ENCODE data around the gene GLS2.
"Not testable (repeated sequence)": the region's sequence is repeated elsewhere in the genome, so short reads cannot be mapped to it uniquely, and the experiment has no call there.

Gene GLS2

DNA sequence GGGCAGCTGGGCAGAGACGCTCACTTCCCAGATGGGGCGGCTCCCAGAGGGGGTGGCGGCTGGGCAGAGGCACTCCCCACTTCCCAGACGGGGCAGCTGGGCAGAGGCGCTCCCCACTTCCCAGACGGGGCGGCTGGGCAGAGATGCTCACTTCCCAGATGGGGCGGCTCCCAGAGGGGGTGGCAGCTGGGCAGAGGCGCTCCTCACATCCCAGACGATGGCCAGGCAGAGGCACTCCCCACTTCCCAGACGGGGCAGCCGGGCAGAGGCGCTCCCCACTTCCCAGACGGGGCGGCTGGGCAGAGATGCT is 6.1 kb upstream of the GLS2 start:
- H3K27ac ChIP-seq; DNase-seq (ENCODE audit: low read depth, low spot score): not testable (repeated sequence)

DNA sequence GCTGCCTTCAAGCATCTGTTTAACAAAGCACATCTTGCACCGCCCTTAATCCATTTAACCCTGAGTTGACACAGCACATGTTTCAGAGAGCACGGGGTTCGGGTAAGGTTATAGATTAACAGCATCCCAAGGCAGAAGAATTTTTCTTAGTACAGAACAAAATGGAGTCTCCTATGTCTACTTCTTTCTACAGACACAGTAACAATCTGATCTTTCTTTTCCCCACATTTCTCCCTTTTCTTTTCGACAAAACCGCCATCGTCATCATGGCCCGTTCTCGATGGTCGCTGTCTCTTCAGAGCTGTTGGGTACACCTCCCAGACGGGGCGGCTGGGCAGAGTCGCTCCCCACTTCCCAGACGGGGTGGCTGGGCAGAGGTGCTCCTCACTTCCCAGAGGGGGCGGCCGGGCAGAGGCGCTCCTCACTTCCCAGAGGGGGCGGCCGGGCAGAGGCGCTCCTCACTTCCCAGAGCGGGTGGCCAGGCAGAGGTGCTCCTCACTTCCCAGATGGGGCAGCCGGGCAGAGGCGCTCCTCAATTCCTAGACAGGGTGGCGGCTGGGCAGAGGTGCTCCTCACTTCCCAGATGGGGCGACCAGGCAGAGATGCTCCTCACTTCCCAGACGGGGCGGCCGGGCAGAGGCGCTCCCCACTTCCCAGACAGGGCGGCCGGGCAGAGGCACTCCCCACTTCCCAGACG is 5.6 kb upstream of the GLS2 start:
- not testable (repeated sequence) for DNase-seq (ENCODE audit: low read depth, low spot score); H3K27ac ChIP-seq

DNA sequence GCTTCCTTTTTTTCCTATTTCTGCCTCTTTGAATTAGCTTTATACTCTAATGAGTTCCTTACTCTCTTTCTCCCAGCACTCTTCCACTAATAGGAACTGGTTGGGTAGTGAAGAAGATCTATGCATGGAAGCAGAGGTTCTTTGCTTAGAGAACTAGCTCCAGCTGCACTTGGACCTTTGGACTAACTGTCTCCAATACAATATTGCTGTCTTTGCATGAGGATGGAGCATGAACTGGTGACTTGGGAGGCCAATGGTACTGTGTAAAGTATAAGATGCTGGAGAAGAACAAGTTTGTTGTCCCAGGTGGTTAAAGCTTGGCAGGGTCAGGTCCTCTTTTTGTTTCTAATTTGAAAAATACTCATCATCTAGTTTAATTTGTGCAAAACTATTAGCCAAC is 2.4 kb upstream of the GLS2 start:
- DNase-seq (ENCODE audit: low read depth, low spot score), result no peak

DNA sequence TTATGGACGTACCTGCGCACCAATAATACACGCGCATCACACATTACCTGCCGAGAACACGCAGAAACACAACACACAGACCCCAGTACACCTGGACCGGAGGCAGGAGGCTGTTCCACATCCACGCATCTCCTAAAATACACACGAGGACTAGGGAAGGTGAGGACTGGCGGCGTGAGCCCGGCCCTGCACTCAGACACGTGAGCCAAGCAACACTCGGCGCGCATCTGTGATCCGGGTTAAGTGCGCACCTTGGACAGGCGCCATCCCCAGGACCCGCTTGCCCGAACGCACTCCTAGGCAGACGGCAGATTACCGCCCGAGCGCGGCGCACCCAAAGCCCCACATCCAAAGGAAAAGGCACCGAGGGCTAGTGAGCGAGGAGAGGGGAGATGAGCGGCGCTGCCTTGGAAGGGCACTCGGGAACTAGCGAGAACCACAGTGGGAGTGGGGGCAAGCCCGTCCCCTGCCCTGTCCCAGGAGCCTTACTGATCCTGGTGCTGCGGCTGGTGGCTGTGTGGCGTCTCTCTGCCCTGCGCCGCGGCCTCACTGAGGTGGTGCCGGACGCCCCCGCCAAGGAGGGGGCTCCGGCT is 417 bp downstream of the GLS2 start:
- DNase-seq (ENCODE audit: low read depth, low spot score), result no peak
- H3K27ac ChIP-seq, result no peak overlapping the region

More for the DNA sequence above, 2.4 kb upstream of the GLS2 start:
- no peak overlapping the region for H3K27ac ChIP-seq

DNA sequence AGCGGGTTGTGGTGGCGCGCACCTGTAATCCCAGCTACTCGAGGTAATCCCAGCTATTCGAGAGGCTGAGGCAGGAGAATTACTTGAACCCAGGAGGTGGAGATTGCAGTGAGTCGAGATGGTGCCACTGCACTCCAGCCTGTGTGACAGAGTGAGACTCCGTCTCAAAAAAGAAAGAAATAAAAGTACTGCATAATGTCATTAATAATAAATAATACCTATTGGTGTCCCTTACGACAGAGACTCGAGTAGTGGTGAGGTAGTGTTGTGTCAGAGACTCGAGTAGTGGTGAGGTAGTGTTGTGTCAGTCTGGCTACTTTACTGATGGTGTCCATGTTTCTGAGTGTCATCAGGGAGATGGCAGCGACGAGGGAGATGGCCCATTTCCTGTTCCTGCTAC is 1.3 kb downstream of the GLS2 start:
- H3K27ac ChIP-seq, result no peak overlapping the region
- DNase-seq (ENCODE audit: low read depth, low spot score), result no peak

DNA sequence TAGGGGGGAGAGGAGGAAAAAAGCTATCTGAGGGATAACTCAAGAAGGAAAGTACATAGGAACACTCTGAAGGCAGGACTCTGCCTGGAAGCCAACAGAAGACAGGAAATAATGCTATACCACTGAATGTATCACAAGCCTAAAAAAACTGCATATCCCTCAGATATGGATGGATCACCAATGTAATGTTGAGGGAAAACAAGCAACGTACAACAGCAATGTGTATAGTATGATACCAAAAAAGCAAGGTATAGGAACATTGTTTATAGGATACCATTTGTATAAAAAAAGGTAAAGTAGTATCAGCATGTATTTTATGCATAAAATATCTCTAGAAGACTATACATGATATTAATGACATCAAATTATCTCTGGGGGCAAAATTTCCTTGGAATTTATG is 3.4 kb downstream of the GLS2 start:
- no peak overlapping the region for H3K27ac ChIP-seq
- DNase-seq (ENCODE audit: low read depth, low spot score), result no peak

DNA sequence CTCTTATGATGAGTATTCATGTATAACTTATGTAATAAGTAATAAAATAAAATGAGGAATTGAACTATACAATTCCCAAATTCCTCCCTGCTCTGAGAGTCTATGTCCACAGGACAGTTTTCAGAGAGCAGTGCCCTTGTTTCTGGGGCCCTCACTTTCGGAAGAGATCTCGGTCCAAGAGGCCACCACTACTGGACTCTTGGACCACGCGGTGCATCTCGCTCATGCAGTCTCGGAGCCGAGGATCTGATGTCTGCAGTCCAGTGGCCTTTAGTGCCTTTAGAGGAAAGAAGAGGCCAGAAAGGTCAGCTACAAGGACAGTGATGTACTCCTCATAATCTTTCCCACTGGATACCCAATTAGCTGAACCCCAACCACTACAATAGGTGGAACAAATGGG is 8.3 kb downstream of the GLS2 start:
- H3K27ac ChIP-seq, result no peak overlapping the region
- no peak for DNase-seq (ENCODE audit: low read depth, low spot score)

DNA sequence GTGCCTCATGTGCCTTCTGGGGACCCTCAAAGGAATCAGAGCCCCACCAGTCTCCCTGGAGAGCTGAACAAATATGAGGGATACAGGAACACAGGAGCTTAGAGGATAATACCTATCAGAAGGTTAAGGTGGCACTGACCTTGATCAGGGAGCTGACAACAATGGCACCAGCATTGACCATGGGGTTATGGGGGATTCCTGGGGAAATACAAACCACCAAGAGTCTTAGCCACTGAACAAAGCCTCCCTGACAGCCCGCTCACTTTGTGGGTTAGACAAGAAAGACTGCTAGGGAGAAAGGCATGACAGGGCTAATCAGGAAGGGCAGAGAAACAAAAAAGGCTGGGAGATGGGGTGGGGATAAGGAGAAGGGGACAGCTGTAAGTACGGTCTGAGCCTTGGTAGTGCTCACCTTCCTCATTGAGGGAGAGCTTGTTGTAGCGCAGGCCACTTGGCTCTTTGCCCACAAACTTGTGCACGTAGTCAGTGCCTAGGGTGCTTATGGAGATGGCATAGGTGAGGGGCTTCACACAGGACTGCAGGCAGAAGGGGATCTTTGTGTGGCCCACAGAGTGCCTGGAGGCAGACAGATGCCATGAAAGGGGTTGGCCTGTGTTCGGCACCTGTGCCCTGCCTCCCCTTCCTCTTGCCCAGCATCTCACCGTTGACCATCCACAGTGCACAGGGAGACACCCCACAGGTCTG is 10.3 kb downstream of the GLS2 start:
- H3K27ac ChIP-seq, result no peak overlapping the region
- DNase-seq (ENCODE audit: low read depth, low spot score), result no peak

DNA sequence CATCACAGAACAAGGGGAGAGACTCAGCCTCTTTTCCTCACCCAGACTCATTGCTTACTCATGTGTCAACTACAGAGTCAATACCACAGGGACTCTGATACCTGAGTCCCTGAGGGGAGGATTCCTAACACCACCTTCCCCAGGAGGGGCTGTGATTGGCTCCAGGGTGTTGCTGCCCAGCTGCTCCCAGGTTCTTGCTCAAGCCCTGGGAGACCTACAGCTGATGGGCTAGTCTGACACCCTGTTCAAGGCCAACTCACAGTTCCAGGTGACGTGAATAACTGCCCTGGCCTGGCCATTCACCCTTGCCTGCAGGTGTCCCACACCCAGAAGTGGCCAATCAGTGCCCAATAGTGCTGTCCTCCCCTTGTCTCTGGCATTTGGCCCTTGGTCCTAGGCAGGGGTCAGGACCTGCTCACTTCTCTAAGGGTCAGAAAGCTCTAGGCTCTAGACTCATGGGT is 11.0 kb downstream of the GLS2 start:
- peak; percentile 18 for DNase-seq (ENCODE audit: low read depth, low spot score)
- no peak overlapping the region for H3K27ac ChIP-seq

DNA sequence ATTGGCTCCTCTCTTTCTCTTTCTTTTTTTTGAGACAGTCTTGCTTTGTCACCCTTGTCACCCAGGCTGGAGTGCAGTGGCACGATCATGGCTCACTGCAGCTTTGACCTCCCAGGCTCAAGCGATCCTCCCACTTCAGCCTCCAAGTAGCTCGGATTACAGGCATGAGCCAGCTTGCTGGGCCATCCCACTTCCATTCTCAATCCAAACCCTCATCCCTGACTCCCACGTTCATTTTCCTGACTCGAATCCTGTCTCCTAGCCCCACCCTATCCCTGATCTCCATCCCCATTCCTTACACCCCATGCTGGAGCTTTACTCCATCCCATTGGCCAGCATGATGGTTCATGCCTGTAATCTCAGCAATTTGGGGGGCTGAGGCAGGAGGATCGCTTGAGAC is 11.8 kb downstream of the GLS2 start:
- no peak overlapping the region for H3K27ac ChIP-seq
- DNase-seq (ENCODE audit: low read depth, low spot score), result no peak

DNA sequence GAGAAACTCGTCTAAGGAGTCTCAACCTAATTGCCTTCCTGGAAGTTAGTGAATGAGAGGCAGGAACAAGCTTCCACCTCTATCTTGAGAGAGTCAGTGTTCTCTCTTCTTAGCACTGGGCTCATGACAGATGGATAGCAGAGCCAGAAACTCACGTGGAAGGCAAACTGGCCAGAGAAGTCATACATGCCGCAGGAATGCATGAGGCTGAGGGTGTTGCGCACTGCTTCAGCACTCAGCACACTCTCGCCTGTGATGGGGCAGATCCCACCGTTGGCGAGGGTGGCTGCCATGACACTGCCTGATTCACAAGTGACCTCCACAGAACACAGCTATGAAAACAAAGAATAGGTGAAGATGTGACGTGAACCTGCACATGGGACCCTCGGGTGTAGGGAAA is 13.6 kb downstream of the GLS2 start:
- DNase-seq (ENCODE audit: low read depth, low spot score), result no peak
- no peak overlapping the region for H3K27ac ChIP-seq

DNA sequence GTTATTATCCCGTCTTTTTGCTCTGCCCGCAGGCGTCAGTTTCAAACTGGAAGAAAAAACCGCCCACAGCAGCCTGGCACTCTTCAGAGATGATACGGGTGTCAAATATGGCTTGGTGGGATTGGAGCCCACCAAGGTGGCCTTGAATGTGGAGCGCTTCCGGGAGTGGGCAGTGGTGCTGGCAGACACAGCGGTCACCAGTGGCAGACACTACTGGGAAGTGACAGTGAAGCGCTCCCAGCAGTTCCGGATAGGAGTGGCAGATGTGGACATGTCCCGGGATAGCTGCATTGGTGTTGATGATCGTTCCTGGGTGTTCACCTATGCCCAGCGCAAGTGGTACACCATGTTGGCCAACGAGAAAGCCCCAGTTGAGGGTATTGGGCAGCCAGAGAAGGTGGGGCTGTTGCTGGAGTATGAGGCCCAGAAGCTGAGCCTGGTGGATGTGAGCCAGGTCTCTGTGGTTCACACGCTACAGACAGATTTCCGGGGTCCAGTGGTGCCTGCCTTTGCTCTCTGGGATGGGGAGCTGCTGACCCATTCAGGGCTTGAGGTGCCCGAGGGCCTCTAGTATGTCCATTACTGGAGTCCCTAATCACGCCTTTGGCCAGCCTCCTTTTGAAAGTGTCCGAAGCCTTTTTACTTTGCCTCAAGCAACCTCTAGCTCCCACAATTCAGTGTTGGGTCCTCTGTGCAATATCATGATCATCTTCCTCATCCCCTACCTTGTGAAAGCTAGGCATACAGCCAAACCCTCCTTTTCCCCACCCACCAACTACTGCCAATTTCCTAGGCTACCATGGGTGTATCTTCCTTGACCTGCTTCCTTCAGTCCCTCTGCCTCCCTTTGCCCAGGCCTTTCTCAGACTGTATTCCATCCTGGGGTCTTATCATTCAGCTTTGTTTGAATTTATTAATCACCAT is 18.7 kb downstream of the GLS2 start:
- no peak for DNase-seq (ENCODE audit: low read depth, low spot score)
- peak overlapping the region; percentile 76 for H3K27ac ChIP-seq

DNA sequence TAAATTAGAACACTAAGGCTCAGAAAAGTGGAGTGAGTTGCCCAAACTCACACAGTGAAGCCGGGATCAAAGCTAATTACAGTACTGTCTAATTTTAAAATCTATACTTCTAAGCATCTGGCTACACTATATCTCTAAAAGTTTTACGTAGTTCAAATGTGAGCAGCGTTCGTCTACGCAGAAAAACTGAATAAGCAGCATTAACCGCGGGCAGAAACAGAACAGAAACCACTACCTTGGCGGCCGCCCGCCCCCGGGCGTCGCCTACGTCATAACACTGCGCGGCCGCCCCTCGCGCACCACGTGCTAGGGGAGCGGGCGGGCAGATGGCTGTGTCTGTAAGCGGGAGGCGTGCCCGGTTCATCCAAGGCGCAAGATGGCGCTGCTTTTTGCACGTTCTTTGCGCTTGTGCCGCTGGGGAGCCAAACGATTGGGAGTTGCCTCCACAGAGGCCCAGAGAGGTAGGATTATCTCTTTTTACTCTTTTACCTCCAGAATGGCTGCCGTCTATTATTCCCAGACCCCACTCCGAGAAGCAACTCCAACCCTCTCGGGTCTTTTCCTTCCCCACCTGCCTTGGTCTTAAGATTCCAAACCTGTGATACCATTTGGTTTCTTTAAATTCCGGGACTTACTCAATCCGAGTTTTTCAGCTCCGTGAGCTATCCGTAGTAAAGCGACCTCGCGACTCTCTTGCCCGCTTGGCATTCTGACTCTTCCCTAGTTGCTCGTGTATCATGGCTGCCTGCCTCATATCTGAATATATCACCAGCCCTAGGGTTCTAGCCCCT is 19.6 kb downstream of the GLS2 start, which contains the start of gene SPRYD4:
Gene SPRYD4, plus strand, starts transcription at position 363 of the 791 bp plus-strand sequence. Its CDS starts 14 bp downstream, at position 377.
- peak within 1 kb of the TSS; percentile 76 for H3K27ac ChIP-seq
- peak; percentile 70 for DNase-seq (ENCODE audit: low read depth, low spot score)

DNA sequence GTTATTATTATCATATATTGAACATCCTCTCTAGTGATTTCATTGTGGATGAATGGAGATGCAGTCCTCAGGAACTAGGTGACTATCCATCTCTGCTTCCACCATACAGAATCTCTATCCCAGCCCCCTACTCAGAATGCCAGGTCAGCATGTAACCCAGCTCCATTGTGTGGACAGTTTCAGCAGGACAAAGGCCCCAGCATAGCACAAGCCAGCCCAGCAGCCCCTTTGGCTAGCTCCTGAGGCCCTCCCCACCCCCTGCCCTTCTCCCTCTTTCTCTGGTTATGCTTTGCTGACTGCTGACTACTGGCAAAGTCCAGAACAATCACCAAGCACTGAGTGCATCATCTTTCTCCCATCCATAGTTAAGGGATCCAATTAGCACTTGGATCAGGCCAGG is 25.4 kb downstream of the GLS2 start:
- no peak for DNase-seq (ENCODE audit: low read depth, low spot score)
- H3K27ac ChIP-seq, result no peak overlapping the region

DNA sequence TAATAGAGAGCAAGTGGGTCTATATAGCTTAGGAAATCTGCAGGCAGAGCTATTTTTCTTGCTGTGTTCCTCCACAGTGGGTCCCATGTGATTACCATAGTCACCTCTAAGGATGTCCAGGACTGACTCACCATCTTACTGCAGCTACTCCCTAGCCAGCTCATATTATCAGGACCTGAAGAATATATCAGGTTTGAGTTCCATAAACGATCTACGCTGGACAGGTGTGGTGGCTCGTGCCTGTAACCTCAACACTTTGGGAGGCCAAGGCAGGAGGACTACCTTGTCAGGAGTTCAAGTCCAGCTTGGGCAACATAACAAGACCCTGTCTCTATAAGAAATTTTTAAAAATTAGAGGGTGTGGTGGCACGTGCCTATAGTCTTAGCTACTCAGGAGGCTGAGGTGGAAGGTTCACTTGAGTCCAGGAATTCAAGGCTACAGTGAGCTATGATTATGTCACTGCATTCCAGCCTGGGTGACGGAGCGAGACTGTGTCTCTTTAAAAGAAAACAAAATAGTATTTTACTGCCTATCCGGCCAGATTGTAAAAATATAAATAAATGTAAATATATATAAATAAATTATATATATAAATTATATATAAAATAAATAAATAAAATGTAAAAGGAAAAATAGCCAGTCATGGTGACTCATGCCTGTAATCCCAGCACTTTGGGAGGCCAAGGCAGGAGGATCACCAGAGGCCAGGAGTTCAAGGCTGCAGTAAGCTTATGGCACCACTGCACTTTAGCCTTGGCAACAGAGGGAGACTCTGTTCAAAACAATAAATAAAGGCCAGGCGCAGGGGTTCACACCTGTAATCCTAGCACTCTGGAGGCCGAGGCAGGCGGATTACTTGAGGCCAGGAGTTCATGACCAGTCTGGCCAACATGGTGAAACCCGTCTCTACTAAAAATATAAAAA is 26.5 kb downstream of the GLS2 start:
- no peak for DNase-seq (ENCODE audit: low read depth, low spot score)
- peak overlapping the region; percentile 60 for H3K27ac ChIP-seq

DNA sequence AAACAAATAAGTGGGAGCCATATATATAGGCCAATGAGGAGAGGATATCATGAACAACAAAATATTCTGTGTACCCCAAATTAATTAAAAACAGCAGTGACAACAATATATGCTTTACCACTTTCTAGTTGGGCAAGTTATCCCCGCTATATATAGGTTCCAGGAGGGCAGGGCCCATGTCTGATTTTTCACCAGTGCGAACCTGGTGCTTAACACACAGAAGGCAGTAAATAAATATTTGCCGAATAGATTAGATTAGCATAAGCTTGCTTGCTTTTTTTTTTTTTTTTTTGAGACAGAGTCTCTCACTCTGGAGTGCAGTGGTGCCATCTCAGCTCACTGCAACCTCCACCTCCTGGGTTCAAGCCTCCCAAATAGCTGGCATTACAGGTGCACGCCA is 30.1 kb downstream of the GLS2 start:
- no peak overlapping the region for H3K27ac ChIP-seq
- no peak for DNase-seq (ENCODE audit: low read depth, low spot score)

DNA sequence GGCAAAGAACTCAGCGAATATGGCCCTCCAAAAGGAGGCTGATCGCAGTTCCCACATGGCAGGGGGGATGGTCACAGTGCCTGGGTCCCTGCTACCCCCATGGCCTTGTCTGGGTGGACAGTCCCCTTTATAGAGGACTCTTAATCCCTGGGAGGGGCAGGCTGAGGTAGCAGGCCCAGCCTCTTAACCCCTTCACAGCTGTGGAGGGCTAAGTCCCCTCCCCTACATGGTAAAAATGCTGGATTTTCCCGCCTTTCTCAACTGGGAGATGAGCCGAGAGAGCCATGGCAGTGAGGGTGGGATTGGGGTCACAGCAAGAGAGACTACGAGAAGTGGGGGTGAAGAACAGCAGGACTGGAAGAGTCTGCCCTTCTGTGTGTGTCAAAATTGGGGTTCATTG is 33.4 kb downstream of the GLS2 start, which contains the start of gene MIP:
Gene MIP, minus strand, starts transcription at position 101 of the 400 bp plus-strand sequence. Its CDS starts 44 bp downstream, at position 57.
- no peak for DNase-seq (ENCODE audit: low read depth, low spot score)
- H3K27ac ChIP-seq, result no peak within 1 kb of the TSS

DNA sequence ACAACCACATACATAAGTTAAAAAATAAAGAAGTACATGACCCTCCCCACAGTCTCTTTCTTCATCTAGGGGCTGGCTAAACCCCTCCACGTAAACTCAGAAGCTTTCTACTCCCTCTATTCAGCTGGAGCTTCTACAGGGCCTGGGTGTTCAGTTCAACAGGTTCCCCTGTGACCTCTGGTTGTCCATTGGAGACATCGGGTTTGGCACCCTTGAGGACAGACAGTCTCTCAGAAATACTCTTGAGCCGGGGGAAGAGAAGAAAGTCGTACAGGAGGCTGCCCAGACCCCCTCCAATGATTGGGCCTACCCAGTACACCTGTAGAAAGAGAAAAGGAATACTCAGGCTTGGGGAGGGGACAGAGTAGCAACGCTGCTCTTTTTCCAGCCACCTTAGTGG is 36.8 kb downstream of the GLS2 start:
- H3K27ac ChIP-seq, result no peak overlapping the region
- no peak for DNase-seq (ENCODE audit: low read depth, low spot score)

DNA sequence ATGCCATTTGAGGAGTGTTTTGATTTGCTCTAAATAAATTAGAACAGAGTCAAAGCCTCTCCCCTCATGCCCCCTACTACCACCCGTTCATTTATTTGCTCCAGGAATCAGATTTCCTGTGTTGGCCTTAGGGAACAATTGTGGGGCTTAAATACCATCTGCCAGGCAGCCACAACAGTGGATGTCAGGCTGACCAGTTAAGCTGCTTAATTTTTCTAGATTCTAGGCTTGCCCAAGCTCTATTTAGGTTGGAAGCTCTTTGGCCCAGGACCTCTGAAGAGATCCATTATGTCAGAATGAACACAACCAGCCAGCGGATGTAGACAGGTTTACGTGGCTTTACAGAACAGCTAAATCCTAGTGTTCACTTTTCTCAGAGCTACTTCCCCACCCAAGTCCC is 37.7 kb downstream of the GLS2 start:
- no peak overlapping the region for H3K27ac ChIP-seq
- DNase-seq (ENCODE audit: low read depth, low spot score), result no peak
